ENCODE measurements around the gene STAT1.

Gene STAT1

GRCh38 chr2:191039616-191040015, 25.6 kb upstream of the STAT1 start:
- Histone ChIP-seq H3K27ac (ENCODE audit: extremely low read depth, low read depth, low read length) (no peak overlapping the region), H3K4me1 (ENCODE audit: control insufficient read depth, insufficient read depth, low read length) (peaks cover 3% of the 10 kb centered on the region; the same call in 1 of the 2 replicates), H3K36me3 (ENCODE audit: control insufficient read depth in 2 of 2, insufficient read depth in 1 of 2, low read length in 2 of 2) (no peaks in the 10 kb centered on the region), H3K4me3 (ENCODE audit: low read depth, low read length) (no peak overlapping the region), H3K9me3 (ENCODE audit: control insufficient read depth, insufficient read depth, low read depth, low read length) (no peaks in the 10 kb centered on the region)
- POLR2A ChIA-PET = no interaction called here
- CTCF ChIA-PET = interaction anchor here (0.6 to 1.9 kb wide), 6 partner anchors 13 to 854 kb away, joined by 3 to 5 read pairs (median 4); no protein-coding TSS in a partner anchor
- TF ChIP-seq ZFHX2 (tag by site-specific recombination; conservative IDR thresholded peaks at IDR 0.05) (no peak), ZSCAN30 (tag by site-specific recombination; IDR thresholded peaks at IDR 0.05) (no peak), ZNF311 (tag by site-specific recombination; IDR thresholded peaks at IDR 0.05; ENCODE audit: borderline replicate concordance) (no peak), ZNF335 (tag by site-specific recombination; conservative IDR thresholded peaks at IDR 0.05) (no peak), ZNF433 (tag by site-specific recombination; IDR thresholded peaks at IDR 0.05; ENCODE audit: low read depth) (no peak), MZF1 (tag by site-specific recombination; IDR thresholded peaks at IDR 0.05; ENCODE audit: borderline replicate concordance) (no peak), ZBTB8A (tag by site-specific recombination; IDR thresholded peaks at IDR 0.05) (no peak), ZNF645 (tag by site-specific recombination; IDR thresholded peaks at IDR 0.05) (no peak), TCF7L2 (IDR thresholded peaks at IDR 0.05; ENCODE audit: borderline replicate concordance, low read depth, low read length) (no peak)
- TF ChIP-seq, protein P1, sequence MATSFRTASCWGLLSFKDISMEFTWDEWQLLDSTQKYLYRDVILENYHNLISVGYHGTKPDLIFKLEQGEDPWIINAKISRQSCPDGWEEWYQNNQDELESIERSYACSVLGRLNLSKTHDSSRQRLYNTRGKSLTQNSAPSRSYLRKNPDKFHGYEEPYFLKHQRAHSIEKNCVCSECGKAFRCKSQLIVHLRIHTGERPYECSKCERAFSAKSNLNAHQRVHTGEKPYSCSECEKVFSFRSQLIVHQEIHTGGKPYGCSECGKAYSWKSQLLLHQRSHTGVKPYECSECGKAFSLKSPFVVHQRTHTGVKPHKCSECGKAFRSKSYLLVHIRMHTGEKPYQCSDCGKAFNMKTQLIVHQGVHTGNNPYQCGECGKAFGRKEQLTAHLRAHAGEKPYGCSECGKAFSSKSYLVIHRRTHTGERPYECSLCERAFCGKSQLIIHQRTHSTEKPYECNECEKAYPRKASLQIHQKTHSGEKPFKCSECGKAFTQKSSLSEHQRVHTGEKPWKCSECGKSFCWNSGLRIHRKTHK (tag by site-specific recombination; IDR thresholded peaks at IDR 0.05) = no peak
- TF ChIP-seq, protein P2, sequence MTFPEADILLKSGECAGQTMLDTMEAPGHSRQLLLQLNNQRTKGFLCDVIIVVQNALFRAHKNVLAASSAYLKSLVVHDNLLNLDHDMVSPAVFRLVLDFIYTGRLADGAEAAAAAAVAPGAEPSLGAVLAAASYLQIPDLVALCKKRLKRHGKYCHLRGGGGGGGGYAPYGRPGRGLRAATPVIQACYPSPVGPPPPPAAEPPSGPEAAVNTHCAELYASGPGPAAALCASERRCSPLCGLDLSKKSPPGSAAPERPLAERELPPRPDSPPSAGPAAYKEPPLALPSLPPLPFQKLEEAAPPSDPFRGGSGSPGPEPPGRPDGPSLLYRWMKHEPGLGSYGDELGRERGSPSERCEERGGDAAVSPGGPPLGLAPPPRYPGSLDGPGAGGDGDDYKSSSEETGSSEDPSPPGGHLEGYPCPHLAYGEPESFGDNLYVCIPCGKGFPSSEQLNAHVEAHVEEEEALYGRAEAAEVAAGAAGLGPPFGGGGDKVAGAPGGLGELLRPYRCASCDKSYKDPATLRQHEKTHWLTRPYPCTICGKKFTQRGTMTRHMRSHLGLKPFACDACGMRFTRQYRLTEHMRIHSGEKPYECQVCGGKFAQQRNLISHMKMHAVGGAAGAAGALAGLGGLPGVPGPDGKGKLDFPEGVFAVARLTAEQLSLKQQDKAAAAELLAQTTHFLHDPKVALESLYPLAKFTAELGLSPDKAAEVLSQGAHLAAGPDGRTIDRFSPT (tag by site-specific recombination; IDR thresholded peaks at IDR 0.05) = no peak

DNA sequence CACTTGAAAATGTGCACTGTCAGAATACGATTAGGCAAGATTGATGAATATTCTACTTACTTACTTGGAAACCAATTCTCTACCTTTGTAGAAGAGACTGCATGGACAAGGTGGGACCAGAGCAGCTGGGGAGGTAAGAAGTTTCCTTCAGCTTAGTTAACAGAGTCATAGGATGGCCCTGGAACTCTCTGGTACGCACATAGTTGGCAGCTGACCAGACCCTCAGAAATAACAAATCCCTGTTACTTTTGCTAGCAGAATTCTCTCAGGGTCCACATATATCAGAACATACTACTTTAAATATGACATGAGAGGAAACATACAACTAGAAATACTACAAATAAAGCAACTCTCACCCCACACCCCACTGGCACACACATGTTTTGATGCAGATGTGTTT, 24.8 kb upstream of the STAT1 start:
- Histone ChIP-seq H3K9me3 (ENCODE audit: control insufficient read depth, insufficient read depth, low read depth, low read length) (no peaks in the 10 kb centered on the region), H3K4me1 (ENCODE audit: control insufficient read depth, insufficient read depth, low read length) (peaks cover 3% of the 10 kb centered on the region; the same call in 1 of the 2 replicates), H3K27ac (ENCODE audit: extremely low read depth, low read depth, low read length) (no peak overlapping the region), H3K36me3 (ENCODE audit: control insufficient read depth in 2 of 2, insufficient read depth in 1 of 2, low read length in 2 of 2) (no peaks in the 10 kb centered on the region), H3K4me3 (ENCODE audit: low read depth, low read length) (no peak overlapping the region)
- CTCF ChIA-PET = interaction anchor here (1.1 to 1.9 kb wide), 2 partner anchors 13 to 483 kb away, joined by 3 to 5 read pairs; no protein-coding TSS in a partner anchor
- TF ChIP-seq REPIN1 (tag by site-specific recombination; IDR thresholded peaks at IDR 0.05; ENCODE audit: low read depth) (no peak), ZNF76 (tag by site-specific recombination; IDR thresholded peaks at IDR 0.05; ENCODE audit: borderline replicate concordance, low read depth) (no peak), ZNF514 (tag by site-specific recombination; IDR thresholded peaks at IDR 0.05) (no peak), ZXDB (tag by site-specific recombination; IDR thresholded peaks at IDR 0.05) (no peak), ZNF121 (tag by site-specific recombination; IDR thresholded peaks at IDR 0.05) (no peak), YY1 (tag by site-specific recombination; IDR thresholded peaks at IDR 0.05) (no peak), ZSCAN23 (tag by site-specific recombination; IDR thresholded peaks at IDR 0.05) (no peak), HOXD13 (CRISPR knock-in tag; IDR thresholded peaks at IDR 0.05; ENCODE audit: borderline replicate concordance) (no peak), ZNF707 (tag by site-specific recombination; IDR thresholded peaks at IDR 0.05) (no peak), SCRT1 (tag by site-specific recombination; IDR thresholded peaks at IDR 0.05; ENCODE audit: borderline replicate concordance) (no peak), KLF7 (tag by site-specific recombination; IDR thresholded peaks at IDR 0.05; ENCODE audit: borderline replicate concordance) (no peak), ZNF248 (tag by site-specific recombination; IDR thresholded peaks at IDR 0.05) (no peak), ZNF23 (tag by site-specific recombination; IDR thresholded peaks at IDR 0.05; ENCODE audit: borderline replicate concordance) (no peak), ZNF155 (tag by site-specific recombination; IDR thresholded peaks at IDR 0.05) (no peak), ZFP69B (tag by site-specific recombination; IDR thresholded peaks at IDR 0.05) (no peak), ZNF645 (tag by site-specific recombination; IDR thresholded peaks at IDR 0.05) (no peak), ZNF660 (tag by site-specific recombination; IDR thresholded peaks at IDR 0.05) (no peak)
- TF ChIP-seq, protein P3, sequence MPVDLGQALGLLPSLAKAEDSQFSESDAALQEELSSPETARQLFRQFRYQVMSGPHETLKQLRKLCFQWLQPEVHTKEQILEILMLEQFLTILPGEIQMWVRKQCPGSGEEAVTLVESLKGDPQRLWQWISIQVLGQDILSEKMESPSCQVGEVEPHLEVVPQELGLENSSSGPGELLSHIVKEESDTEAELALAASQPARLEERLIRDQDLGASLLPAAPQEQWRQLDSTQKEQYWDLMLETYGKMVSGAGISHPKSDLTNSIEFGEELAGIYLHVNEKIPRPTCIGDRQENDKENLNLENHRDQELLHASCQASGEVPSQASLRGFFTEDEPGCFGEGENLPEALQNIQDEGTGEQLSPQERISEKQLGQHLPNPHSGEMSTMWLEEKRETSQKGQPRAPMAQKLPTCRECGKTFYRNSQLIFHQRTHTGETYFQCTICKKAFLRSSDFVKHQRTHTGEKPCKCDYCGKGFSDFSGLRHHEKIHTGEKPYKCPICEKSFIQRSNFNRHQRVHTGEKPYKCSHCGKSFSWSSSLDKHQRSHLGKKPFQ (tag by site-specific recombination; IDR thresholded peaks at IDR 0.05) = no peak
- POLR2A ChIA-PET = no interaction called here

Measured in HEK293 (cell line).